ENCODE results near the gene NCKIPSD.
A peak's percentile ranks its signal among the peaks of the same experiment; 100 is the strongest.

NCKIPSD gene

DNA sequence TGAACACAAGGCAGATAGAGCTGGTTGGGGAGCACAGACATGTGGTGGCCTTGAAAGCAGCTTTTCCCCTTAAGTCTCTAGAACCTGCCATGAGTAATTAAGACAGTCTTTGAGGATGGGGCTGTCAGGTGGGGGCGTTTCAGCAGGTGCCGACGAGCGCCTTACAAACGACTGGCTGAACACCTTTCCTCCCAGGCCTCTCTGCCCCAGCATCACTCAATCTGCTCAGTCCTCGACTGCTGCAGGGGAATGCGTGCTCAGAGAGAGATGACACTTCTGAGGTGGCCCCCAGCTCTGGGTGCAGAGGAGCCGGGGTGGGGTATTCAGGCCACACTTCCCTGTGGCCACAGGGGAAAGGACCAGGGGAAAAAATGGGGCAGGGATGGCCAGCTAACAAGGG is 8.1 kb upstream of the NCKIPSD start:
- peak overlapping the region; percentile 18; the same call in 1 of the 2 replicates for H3K27ac ChIP-seq
- no peak for TF ChIP-seq CTCF (conservative IDR thresholded peaks at IDR 0.05)

- TF ChIP-seq CTCF (conservative IDR thresholded peaks at IDR 0.05): no peak
- no peak overlapping the region for H3K27ac ChIP-seq
Observed at GRCh38 chr3:48692551-48692950, 6.8 kb upstream of the NCKIPSD start.

- TF ChIP-seq CTCF (conservative IDR thresholded peaks at IDR 0.05): no peak
- 0 out of 2 replicates have a peak overlapping the region, but pooled peaks have one; percentile 16 for H3K27ac ChIP-seq
Observed at GRCh38 chr3:48690846-48691458, 5.2 kb upstream of the NCKIPSD start.

- peak overlapping the region; percentile 8; the same call in 1 of the 2 replicates for H3K27ac ChIP-seq
- no peak for TF ChIP-seq CTCF (conservative IDR thresholded peaks at IDR 0.05)
Observed at GRCh38 chr3:48689384-48689783, 3.7 kb upstream of the NCKIPSD start.

- TF ChIP-seq CTCF (conservative IDR thresholded peaks at IDR 0.05): no peak
- H3K27ac ChIP-seq: peak overlapping the region; percentile 8; the same call in 1 of the 2 replicates
Observed at GRCh38 chr3:48688737-48689075, 3.0 kb upstream of the NCKIPSD start.

DNA sequence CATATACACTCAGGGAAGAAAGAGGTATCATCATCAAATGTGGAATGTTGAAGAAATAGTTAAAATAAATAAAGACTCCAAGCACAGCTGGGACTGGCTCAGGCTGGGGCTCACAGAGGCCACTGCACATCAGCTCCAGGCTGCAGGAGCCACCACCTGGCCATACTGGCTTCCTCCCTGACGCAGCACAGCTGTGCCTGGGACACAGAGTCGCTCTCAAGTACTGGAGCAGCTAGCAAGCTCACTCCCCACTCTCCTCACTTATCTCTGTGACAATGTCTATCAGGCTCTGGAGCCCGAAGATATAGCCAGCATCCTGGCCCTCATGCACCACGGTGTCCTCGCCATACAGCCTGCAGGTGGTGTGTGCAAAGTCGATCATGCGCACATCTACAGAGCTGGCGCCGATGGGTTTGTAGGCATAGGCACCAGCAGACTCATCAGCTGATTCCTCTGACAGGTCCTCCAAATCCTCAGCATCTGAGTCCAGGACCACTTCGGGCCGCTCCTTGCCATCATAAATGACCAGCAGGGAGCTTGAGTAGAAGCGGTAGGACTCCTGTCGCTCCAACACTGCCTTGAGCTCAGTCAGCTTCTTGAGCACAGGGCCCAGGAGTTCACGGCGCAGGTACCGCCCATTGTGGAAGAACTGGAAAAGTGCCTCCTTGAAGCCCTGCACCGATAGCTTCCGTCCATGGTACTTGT is 2.5 kb upstream of the NCKIPSD start:
- no peak for TF ChIP-seq CTCF (conservative IDR thresholded peaks at IDR 0.05)
- peak overlapping the region; percentile 8; the same call in 1 of the 2 replicates for H3K27ac ChIP-seq

DNA sequence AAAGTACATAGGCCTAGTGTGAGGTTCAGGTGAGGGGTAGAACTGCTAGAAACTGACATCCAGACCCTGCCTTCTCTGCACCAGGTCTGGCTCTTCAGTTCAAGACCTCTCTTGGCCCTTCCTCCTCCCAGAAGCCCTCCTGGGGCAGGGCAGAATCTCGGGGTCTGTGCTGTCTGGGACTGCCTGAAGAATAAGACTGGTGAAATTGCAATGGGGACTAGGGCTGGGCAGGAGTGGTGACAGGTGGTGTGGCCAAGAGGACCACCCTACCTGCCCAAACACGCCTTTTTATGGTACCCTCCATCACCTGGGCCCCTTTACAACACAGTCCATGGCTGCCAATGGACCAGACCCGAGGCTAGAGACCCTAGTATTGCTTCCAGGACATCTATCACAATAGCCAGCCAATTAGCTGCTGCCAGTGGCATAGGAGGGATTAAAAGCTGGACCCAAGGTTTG is 1.5 kb upstream of the NCKIPSD start:
- H3K27ac ChIP-seq: peak overlapping the region; percentile 2; the same call in 1 of the 2 replicates
- no peak for TF ChIP-seq CTCF (conservative IDR thresholded peaks at IDR 0.05)

All from VCaP (cell line).